SIG-M5 (cell line): ENCODE results near the gene HEBP2.
A peak's percentile ranks its signal among the peaks of the same experiment; 100 is the strongest.
"Not testable (repeated sequence)": the region's sequence is repeated elsewhere in the genome, so short reads cannot be mapped to it uniquely, and the experiment has no call there.

Experiments used
- DNase-seq: peaks from one replicate; lab custom pipeline; 2025; lab: John Stamatoyannopoulos, UW

Gene HEBP2

DNA sequence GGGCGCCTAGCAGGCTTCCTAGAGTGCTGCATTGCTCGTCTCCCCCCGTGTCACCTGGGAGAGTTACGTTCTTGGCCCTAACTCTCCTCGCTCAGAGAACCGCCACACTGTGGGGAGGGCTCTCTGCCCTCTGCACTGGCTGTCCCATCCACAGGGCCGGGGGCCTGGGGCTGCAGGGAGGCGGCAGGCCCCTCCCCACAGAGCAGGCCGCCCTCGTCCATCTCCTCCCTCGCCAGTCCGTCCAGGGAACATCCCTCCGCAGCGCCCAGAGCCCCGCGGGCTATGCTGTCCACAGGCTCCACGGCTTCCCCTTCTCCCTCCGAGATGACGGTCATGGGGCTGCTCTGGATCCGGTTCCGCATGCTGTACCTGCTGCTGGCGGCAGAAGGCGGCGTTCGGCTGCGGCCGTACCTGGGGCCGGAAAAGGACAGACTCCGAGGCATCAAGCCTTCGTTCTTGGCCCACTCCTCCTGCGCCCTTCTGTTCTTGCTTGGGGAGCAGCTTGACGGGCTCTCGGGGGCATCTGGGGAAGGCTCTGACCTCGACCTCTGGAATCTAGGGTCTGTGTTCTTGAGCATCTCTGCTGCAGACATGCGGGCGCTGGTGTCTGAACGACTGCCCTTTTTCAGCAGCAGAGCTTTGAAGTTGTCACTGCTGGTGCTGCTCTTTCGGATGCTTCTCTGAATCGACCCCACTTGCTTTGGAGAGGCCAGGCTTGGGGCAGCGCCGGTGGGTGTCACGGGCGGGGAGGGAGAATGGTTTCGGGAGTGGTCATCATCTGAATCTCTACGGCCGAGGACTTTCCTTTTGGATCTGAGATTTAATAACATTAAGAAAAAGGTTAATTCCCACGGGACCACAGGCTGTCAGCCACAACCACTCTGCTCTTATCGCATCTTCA, 20.2 kb downstream of the HEBP2 start:
- DNase-seq = no peak

DNA sequence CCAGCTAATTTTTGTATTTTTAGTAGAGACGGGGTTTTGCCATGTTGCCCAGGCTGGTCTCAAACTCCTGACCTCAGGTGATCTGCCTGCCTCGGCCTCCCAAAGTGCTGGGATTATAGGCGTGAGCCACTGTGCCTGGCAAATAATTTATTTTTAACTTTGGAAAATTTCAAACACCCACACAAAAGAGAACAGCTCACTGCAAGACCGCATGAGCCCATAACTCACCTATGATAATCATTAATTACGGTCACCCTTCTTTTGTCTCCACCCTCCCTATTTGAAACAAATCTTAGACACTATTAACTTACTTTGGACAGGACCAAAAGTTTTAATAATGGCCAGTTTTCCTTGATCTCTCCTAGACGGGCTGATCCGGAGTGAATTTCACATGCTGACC, 21.2 kb downstream of the HEBP2 start:
- DNase-seq = not testable (repeated sequence)

DNA sequence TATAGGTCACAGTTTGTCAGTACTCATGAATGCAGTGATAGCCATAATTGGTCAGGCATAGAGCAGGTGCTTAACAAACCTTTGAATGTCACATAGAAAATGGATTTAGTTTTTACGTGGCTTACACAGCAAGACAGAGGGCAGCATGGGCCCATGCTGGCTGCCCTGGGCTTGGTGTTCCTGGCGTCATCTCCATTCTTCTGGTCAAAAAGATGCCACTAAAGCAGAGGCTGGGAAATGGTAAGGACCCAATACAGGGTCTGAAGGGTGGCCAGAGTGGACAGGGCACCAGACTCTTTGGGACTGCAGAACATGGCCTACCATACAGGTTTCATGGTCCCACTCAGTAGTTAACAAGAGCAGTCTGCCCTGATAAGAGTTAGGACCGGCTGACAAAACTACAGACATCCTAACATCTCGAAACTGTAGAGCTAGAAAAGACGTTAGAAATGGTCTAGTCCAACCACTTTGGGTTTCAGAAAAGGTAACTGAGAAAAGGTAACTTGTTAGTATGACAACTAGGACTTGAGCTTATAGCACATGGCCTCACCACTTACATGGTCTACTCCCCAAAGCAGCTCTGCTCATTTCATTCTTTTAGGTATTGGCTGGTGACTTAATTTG, 22.6 kb downstream of the HEBP2 start:
- DNase-seq = no peak

DNA sequence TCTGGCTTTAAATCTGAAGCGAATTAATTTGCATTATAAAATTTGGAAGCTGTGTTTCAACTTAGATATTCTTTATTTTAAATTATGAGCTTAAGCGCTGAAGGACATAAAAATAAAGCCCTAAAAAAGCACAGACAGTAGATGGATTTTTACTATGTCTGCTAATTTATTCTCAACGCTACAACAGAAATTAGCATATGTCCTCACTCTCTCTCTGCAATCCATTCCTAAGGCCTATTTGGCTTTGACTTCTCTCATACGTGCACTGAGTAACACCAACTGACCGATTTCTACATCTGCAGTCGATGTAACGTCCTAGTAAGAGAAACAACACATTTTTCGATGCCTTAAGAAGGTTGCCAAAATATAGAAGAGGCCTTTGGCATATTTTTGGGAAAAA, 23.7 kb downstream of the HEBP2 start:
- no peak for DNase-seq

DNA sequence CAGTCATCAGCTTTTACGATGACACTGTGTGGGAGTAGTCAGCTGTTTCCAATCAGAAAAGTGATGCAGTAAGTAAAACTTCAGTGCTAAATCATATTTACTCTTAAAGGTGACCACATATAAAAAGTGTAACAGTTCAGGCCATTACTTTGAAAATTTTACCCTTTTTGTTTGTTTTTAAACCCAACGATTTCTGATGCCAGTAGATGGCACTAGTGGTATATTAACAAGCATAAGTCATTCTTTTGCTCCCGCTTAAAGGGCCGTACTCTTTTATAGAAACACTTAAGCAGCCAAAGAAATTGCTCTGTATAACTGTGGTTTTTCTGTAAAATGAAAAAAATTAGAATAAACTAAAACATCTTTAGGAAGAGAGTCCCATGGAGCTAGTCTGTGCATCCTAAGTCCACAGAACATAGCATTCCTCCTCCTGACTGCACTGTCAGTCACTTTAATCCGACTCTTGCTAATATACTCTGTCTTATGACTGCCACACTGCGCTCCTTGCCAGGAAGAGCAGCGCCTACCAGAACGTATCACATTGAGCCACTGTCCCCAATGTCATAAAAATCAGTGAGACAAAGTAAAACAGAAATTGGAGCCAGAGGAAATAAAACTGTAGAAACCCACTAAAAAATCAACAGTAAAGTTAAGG, 25.0 kb downstream of the HEBP2 start:
- no peak for DNase-seq

DNA sequence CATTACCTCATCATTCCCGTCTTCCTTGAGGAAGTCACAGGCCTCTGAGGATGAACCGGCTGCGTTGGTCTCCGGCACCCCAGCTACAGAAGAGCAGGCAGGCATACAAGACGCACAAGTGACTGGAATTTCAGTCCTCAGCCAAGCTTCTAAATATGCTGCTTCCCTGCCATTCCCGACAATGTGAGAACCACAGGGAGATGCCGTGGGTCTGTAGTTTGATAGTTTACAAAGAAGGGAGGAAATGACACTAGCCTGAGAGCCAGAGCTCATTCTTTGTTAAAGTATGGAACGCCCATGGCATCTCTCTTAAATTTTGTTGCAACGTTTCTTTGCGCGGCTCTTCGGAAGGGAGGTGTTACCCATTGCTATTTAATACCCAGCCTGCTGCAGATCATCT, 25.7 kb downstream of the HEBP2 start:
- no peak for DNase-seq

DNA sequence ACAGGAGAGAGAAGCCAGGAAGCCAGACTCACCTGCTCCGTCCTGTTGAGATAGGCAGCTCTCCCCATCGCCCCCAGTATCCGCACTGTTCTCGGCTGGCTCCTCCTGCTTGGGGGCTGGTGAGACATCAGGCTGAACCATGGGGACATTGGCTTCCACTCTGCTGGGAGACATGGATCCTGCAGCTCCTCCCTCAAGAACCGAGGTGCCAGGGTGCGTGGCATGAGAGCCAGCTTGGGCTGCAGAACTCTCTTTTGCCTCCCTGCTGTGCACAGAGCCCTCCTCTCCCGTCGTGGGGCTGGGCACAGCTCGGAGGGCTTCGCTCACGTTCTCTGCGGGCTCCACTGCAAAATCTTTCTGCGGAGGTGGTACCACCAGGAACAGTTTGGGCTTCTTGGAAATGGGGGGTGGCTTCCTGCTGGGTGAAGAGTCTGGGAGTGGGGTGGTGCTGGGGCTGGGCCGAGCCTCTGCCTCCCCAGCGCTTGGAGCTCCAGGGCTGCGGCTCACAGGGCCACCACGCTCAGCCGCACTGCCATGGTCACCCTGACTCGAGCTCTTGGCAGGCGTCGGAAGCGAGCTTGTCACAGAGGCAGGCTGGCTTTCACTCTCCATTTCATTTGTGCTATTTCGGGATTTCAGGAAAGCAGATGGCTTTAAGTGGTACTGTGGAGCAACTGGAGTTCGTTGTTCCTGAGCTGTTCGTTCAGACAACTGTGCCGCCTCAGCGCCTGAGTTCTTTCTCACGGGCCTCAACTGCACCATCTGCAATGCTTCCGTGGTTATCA, 26.5 kb downstream of the HEBP2 start:
- DNase-seq = no peak

DNA sequence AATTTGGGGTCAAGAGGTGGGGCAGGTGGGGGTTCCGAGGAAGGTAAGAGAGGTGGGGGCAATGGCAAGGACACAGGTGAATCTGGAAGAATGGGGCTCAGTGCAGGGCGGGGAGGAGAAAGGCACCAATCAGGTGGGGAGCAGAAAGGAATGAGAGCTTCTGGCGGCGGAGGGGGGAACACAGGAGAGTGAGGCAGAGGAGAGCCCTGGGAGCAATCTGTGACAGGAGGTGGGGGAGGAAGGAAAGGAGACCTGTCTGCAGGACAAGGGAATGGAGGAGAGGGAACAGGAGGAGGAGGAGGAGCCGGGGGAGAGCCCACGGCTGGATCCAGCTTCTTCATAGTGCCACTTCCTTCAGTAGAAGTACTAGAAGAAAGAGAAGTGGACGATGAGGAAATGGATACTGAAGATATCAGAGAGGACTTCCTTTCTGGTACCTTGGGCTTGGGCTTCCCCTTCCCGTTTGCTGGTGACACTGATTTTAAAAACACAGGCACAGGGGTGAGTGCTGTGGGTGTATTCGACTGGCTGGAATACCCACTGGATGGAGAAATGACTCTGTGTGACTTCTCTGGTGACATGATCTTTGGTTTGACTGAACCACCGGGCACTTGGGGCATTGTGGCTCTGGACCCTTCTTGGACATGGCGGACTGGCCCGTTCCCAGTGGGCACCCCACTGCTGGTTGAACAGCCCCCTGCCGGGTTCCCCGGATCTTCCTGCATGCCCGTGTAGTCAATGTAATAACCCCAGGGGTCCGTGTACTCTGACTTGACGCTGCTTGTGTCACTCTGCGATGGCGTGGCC, 27.4 kb downstream of the HEBP2 start:
- no peak for DNase-seq

DNA sequence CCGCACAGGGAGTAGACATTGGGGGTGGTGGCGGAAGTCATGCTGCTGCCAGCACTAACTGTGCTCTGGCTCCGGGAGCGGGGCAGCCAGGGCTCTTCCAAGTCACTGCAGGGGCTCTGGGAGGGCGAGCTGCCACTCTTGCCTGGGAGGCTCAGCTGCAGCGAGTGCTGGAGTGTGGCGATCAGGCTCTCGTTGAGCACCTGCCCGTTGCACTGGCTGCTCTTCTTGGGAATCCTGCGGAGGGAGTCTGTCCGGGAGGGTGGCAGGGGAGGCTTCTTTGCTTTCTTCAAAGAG, 28.0 kb downstream of the HEBP2 start:
- DNase-seq = no peak

DNA sequence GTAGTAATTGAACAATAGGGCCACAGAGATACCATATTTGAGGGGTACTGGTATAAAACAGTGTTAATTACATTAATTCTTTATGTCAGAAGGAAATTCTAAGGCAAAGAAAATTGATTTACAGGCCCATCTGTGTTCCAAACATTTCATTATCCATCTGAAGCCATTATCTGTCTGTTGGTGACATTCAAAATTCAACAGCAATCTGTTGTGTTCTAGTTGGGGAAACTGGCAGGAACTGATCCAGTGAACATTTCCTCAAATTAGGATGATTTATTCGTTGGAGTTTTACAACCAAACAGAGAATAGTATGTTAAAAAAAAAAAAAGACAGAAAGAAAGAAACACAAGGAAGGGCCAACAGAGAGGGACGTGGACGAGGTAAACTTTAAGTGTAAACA, 30.1 kb downstream of the HEBP2 start:
- DNase-seq = no peak

DNA sequence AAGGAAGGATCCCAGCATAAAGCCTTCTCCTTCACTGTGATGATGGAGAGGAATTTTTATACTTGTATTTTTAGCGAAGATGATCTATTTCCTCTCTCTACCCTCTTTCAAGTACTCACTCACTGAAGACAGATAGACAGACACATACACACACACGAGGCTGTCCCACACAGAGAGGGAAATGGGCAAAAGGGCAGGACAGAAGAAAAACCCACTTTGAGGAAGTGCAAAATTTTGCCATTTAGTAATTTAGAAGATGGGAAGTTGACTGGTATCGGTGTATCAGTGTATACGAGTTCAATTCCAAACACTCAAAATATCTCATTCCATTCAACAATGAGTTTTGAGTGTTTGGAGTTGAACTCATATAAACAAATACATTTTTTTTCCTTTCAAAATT, 30.9 kb downstream of the HEBP2 start:
- no peak for DNase-seq

DNA sequence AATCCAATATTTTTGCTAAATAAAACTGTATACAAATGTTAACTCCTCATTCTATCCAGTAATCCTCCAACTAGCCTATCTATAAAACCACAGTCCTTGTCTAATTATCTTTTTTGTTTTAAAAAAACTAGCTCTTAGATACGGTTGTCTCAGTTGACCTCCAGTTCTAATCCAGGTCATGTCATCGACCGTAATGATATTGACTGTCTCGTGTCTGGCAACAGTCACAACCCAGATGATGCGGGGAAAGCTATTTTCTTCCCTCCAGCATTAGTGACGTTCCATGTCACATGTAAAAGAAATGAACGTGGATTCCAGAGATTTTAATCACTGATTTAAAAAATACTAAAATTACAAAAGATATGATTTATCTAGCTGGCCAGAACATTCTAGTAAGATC, 35.5 kb downstream of the HEBP2 start:
- DNase-seq = no peak

DNA sequence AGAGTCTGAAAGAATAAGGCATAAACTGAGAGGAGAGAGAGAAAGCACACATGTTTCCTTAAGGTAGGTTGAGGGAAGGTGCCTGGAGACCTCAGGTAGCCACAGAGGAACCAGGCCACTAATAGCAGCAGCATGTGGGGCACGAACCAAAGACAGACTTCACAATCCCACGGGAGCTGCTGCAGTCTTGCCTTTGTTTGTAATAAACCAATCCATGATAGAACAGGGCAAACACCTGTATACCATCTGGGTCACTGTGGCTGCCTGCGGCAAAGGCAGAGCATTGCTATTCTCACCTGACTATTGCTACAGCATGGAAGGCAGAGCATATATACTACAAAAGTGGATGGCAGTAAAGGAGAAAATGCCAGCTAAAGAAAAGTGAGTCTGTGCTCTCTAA, 36.3 kb downstream of the HEBP2 start:
- DNase-seq = no peak

DNA sequence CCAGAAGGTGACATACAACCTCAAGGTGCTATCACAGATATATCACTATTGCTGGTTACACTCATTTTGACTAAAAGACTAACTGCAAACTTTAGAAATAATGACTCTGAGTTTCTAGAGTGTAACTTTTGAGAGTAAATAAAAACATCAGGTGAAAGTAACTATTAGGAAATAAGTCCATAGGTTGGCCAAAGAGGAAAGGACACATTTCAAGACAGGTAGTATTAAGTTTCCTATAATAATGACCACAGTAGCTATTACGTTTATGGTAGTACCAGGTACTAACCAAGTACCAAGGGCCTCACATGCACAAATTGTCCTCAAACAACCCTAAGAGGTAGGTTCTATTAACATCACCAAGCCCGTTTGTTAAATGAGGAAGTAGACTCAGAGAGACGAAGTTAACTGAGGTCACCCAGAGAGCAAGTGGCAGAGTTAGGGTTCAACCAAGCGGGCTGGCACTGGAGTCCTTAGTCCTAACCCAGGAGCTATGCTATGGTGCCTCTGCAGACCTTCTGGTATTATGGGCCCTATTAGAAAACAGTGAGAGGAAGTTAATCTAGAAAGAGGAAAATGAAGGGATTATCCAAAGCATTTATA, 36.8 kb downstream of the HEBP2 start:
- DNase-seq = peak; percentile 21

DNA sequence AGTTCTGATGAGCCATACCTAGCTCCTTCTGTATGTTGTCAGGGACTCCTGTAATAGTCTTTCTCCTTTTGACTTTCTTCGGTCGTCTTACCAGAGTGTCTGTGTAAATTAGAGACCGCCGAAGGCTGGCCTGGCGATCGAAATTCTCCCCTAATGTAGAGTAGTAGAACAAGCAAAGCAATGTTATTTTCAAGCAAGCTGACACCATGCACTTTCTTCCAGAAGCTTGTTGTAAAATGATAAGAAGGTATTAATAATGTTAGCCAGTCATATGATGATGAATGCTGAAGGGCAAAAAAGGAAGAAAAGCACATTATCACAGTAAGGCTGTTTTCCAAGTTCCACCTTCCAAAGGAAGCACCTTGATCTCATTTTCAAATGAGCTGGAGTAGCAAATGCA, 37.9 kb downstream of the HEBP2 start:
- no peak for DNase-seq

DNA sequence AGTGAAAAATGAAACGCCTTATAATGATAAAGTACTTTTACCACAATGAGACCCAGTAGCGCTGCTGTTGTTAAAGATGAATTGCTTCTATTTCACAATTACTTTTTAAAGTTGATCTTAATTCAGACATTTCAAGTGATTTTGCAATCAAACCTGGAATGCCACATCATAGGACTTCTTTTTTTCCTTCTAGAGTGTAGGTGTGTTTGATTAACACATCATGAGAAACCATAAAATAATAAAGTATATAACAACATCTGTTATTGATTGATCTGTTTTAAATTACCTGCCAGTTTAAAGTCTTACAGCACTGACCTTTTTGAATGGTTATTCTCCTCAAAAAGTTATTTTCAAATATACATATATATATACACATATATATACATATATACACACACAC, 38.6 kb downstream of the HEBP2 start:
- DNase-seq = no peak

DNA sequence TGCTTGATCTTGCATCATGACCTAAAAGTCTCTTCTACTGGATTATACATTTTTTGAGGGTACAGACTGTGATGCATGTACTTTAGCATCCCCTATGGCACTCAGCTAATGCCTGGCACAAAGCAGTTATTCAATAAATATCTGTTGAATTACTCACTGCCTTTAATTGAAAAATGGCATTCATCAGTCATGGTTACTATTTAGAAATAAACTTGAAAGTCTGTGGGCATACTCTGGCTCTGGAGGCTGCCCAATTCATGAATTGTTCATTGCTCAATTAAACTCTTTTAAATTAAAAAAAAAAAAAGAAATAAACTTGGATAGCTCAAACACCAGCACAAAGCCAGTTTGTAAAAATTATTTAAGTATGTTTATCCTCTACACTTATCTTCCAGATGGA, 40.0 kb downstream of the HEBP2 start:
- DNase-seq = no peak

DNA sequence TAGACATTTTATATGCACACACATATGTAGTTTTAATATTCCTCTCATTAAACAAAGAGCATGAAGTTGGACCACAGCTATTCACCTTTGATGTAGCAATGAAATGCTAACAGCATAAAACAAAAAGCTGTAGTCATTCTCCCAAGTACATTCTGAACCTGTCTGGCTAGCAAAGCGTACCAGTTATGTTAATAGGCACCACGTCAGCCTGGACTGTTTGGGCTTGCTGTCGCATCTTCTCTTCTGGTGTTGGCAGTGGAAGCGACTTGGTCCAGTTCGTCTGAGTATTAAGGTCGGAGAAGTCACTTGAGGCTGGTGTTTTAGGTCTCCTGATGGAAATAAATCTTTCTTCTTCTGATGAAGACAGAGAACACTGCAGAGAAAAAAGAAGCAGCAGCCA, 42.8 kb downstream of the HEBP2 start:
- no peak for DNase-seq

DNA sequence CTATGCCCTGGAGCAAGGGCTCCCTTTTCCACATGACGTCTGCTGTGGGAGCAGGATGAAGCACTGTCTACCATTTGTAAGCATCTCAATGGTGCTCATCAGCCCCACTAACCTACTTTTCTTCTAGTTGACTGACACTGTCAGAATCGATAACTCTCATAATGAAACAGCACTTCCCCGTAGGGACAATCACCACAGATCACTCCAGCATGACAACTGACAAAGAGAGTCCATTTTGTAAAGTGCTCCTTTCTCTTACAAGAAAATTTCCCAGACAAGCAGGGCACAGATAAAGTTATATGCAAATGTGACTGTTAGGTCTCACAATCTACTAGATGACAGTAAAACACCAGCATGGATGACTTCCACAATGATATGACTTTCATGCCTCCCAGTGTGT, 46.4 kb downstream of the HEBP2 start:
- DNase-seq = no peak

DNA sequence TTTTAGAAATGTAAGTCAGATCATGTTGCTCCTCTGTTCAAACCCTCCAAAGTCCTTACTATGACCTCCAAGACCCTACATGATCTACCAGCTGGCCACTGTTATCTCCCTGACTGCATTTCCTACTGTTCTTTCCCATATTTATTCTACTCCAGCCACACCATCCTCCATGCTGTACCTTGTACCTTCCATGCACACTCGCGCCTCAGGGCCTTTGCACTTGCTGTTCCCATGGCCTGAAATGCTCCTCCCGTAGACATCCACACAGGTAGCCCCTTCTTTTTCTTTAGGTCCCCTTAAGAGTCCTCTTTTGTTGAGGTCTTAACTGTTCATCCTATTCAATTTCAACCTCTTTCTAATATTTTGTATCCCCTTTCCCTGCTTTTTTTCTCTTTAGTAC, 47.0 kb downstream of the HEBP2 start:
- no peak for DNase-seq

DNA sequence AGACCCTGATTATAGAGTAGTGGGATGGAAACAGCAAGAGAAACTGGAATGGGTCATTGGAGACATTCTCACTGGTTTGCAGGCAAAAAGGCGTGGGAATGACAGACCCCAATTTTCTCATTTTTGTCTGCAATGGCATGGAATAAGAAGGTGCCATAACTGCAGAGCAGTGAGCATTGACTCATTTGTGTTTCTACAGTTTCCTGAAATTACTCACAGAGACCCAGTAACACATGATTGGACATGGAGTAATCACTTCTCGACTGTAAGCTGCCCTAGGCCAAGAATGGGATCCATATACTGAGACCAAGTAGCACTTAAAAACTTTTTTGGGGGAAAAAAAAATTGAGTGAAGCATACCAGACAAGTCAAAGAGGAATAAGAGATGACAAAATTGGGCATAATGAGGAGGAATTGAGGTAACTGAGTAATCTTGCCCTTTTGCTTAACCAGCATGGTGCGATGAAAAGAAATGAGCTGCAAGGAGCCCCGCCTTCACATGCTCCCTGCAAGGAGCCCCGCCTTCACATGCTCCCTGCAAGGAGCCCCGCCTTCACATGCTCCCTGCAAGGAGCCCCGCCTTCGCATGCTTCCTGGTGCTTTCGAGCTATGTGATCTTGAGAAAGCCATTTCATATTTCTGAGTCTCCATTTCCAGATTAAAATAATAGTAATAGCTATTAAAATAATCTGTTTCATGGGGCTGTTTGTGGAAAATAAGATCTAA, 51.1 kb downstream of the HEBP2 start:
- no peak for DNase-seq
